IPS-18c (cell line): ENCODE measurements around the gene SLX4IP.

Source experiments
- H3K4me3 ChIP-seq: 2 replicates; pipeline ENCODE4 v1.7.0; 2013; ENCODE audit warnings: low read depth, mild to moderate bottlenecking, low read length, moderate library complexity; ENCODE audit not compliant: insufficient read depth
- H3K9me3 ChIP-seq: one replicate; pipeline ENCODE4 v1.6.1; 2013; ENCODE audit warnings: mild to moderate bottlenecking, low read length, moderate library complexity; ENCODE audit not compliant: control insufficient read depth, insufficient read depth

Gene SLX4IP

GRCh38 chr20:10502098-10502526, 67.0 kb downstream of the SLX4IP start:
- no peaks in the 10 kb centered on the region for H3K9me3 ChIP-seq
- H3K4me3 ChIP-seq = no peak overlapping the region

GRCh38 chr20:10504608-10504993, 69.5 kb downstream of the SLX4IP start:
- H3K4me3 ChIP-seq = no peak overlapping the region
- no peaks in the 10 kb centered on the region for H3K9me3 ChIP-seq

- Histone ChIP-seq H3K9me3 (no peaks in the 10 kb centered on the region), H3K4me3 (no peak overlapping the region)
Measured at GRCh38 chr20:10504994-10505730, 70.1 kb downstream of the SLX4IP start.

- no peak overlapping the region for H3K4me3 ChIP-seq
- H3K9me3 ChIP-seq = no peaks in the 10 kb centered on the region
Measured at GRCh38 chr20:10505827-10506226, 70.7 kb downstream of the SLX4IP start.

- no peak overlapping the region for H3K4me3 ChIP-seq
- H3K9me3 ChIP-seq = no peaks in the 10 kb centered on the region
Measured at GRCh38 chr20:10507052-10507451, 71.9 kb downstream of the SLX4IP start.

GRCh38 chr20:10508060-10508459, 73.0 kb downstream of the SLX4IP start:
- Histone ChIP-seq H3K9me3 (no peaks in the 10 kb centered on the region), H3K4me3 (no peak overlapping the region)

GRCh38 chr20:10508468-10509251, 73.6 kb downstream of the SLX4IP start:
- H3K9me3 ChIP-seq = no peaks in the 10 kb centered on the region
- no peak overlapping the region for H3K4me3 ChIP-seq

GRCh38 chr20:10509376-10509775, 74.3 kb downstream of the SLX4IP start:
- Histone ChIP-seq H3K9me3 (no peaks in the 10 kb centered on the region), H3K4me3 (no peak overlapping the region)

GRCh38 chr20:10510216-10510615, 75.1 kb downstream of the SLX4IP start:
- Histone ChIP-seq H3K4me3 (no peak overlapping the region), H3K9me3 (no peaks in the 10 kb centered on the region)

- Histone ChIP-seq H3K4me3 (no peak overlapping the region), H3K9me3 (no peaks in the 10 kb centered on the region)
Measured at GRCh38 chr20:10511170-10511508, 76.0 kb downstream of the SLX4IP start.

- Histone ChIP-seq H3K9me3 (no peaks in the 10 kb centered on the region), H3K4me3 (no peak overlapping the region)
Measured at GRCh38 chr20:10511509-10512251, 76.6 kb downstream of the SLX4IP start.

- H3K4me3 ChIP-seq = no peak overlapping the region
- no peaks in the 10 kb centered on the region for H3K9me3 ChIP-seq
Measured at GRCh38 chr20:10513061-10513460, 78.0 kb downstream of the SLX4IP start.

GRCh38 chr20:10513931-10514575, 78.9 kb downstream of the SLX4IP start:
- Histone ChIP-seq H3K4me3 (no peak overlapping the region), H3K9me3 (no peaks in the 10 kb centered on the region)

- Histone ChIP-seq H3K9me3 (no peaks in the 10 kb centered on the region), H3K4me3 (no peak overlapping the region)
Measured at GRCh38 chr20:10516529-10516928, 81.4 kb downstream of the SLX4IP start.

GRCh38 chr20:10519361-10520046, 84.4 kb downstream of the SLX4IP start:
- no peaks in the 10 kb centered on the region for H3K9me3 ChIP-seq
- no peak overlapping the region for H3K4me3 ChIP-seq

- Histone ChIP-seq H3K4me3 (no peak overlapping the region), H3K9me3 (no peaks in the 10 kb centered on the region)
Measured at GRCh38 chr20:10520528-10520927, 85.4 kb downstream of the SLX4IP start.
